Activated CD4-positive, alpha-beta memory T cell treated with anti-CD3 and anti-CD28 coated beads, Interleukin-2, amount 10 ng/mL, durations not matched to agents 7 days and 5 days (primary cell): ENCODE measurements around the gene SRGAP1. TPM values are rescaled to one million over a fixed set of nuclear protein-coding genes. Genes with fewer than 3 reads are reported as not detected.

Experiments
- CTCF ChIA-PET: fragments of 350-600 bp; sonication (Branson Sonifier 250); formaldehyde crosslinking; loops from one replicate; lab custom pipeline; 2021; ENCODE audit warnings: antibody characterized with exemption, inconsistent platforms; lab: Charles Lee
- POLR2A ChIA-PET: fragments of 350-600 bp; sonication (Branson Sonifier 250); formaldehyde crosslinking; loops from one replicate; lab custom pipeline; 2021; ENCODE audit warnings: antibody characterized with exemption; lab: Charles Lee
- DNase-seq: peaks from one replicate; pipeline ENCODE4 v3.0.0-alpha.2; 2020
- H3K27ac Mint-ChIP-seq: one replicate; pipeline ENCODE4 v1.8.0; 2021; ENCODE audit warnings: mild to moderate bottlenecking, mixed read lengths
- H3K27me3 Mint-ChIP-seq: one replicate; pipeline ENCODE4 v1.8.0; 2021; ENCODE audit warnings: mixed read lengths
- H3K36me3 Mint-ChIP-seq: one replicate; pipeline ENCODE4 v1.8.0; 2021; ENCODE audit warnings: low read depth, mixed read lengths
- H3K4me1 Mint-ChIP-seq: one replicate; pipeline ENCODE4 v1.8.0; 2021; ENCODE audit warnings: mixed read lengths
- H3K4me3 Mint-ChIP-seq: one replicate; pipeline ENCODE4 v1.8.0; 2021; ENCODE audit warnings: mild to moderate bottlenecking, mixed read lengths
- H3K9me3 Mint-ChIP-seq: one replicate; pipeline ENCODE4 v1.8.0; 2021; ENCODE audit warnings: mixed read lengths
- total RNA-seq, 2 experiments: library from RNA; stranded (reverse); gene quantifications; one replicate each; pipeline ENCODE4 v1.2.3, GENCODE V29; 2021

The SRGAP1 gene
- total RNA-seq, 2 experiments from 2014 or later: not detected

- POLR2A ChIA-PET: no interaction called here
- no peak overlapping the region for H3K27ac Mint-ChIP-seq
- CTCF ChIA-PET: no interaction called here
Measured at GRCh38 chr12:64177001-64177400, 332.5 kb downstream of the SRGAP1 start.

GRCh38 chr12:64178122-64178521 is 333.6 kb downstream of the SRGAP1 start:
- Mint-ChIP-seq H3K27ac (no peak overlapping the region), H3K9me3 (no peaks in the 10 kb centered on the region), H3K36me3 (no peaks in the 10 kb centered on the region), H3K27me3 (no peaks in the 10 kb centered on the region), H3K4me1 (no peaks in the 10 kb centered on the region), H3K4me3 (no peak overlapping the region)
- ChIA-PET POLR2A (no interaction called here), CTCF (no interaction called here)
- no peak for DNase-seq

More at GRCh38 chr12:64177001-64177400, 332.5 kb downstream of the SRGAP1 start:
- Mint-ChIP-seq H3K4me1 (no peaks in the 10 kb centered on the region), H3K27me3 (no peaks in the 10 kb centered on the region), H3K4me3 (no peak overlapping the region), H3K9me3 (no peaks in the 10 kb centered on the region), H3K36me3 (no peaks in the 10 kb centered on the region)
- no peak for DNase-seq

- H3K27ac Mint-ChIP-seq: no peak overlapping the region
- H3K27me3 Mint-ChIP-seq: no peaks in the 10 kb centered on the region
- CTCF ChIA-PET: no interaction called here
- H3K36me3 Mint-ChIP-seq: no peaks in the 10 kb centered on the region
- POLR2A ChIA-PET: no interaction called here
- H3K4me3 Mint-ChIP-seq: no peak overlapping the region
- H3K4me1 Mint-ChIP-seq: no peaks in the 10 kb centered on the region
- no peak for DNase-seq
- no peaks in the 10 kb centered on the region for H3K9me3 Mint-ChIP-seq
Measured at GRCh38 chr12:64180951-64181350, 336.5 kb downstream of the SRGAP1 start.

GRCh38 chr12:64181430-64182291 is 337.2 kb downstream of the SRGAP1 start:
- Mint-ChIP-seq H3K27me3 (no peaks in the 10 kb centered on the region), H3K27ac (no peak overlapping the region), H3K36me3 (no peaks in the 10 kb centered on the region), H3K4me3 (no peak overlapping the region), H3K9me3 (no peaks in the 10 kb centered on the region), H3K4me1 (no peaks in the 10 kb centered on the region)
- no peak for DNase-seq
- ChIA-PET CTCF (no interaction called here), POLR2A (no interaction called here)

GRCh38 chr12:64184216-64184615 is 339.7 kb downstream of the SRGAP1 start:
- Mint-ChIP-seq H3K36me3 (no peaks in the 10 kb centered on the region), H3K9me3 (no peaks in the 10 kb centered on the region), H3K27me3 (no peaks in the 10 kb centered on the region), H3K27ac (no peak overlapping the region), H3K4me3 (no peak overlapping the region), H3K4me1 (peaks cover 10% of the 10 kb centered on the region)
- CTCF ChIA-PET: no interaction called here
- POLR2A ChIA-PET: no interaction called here
- no peak for DNase-seq

GRCh38 chr12:64186789-64187188 is 342.3 kb downstream of the SRGAP1 start:
- peak; percentile 23 for DNase-seq
- no peak overlapping the region for H3K27ac Mint-ChIP-seq
- POLR2A ChIA-PET: no interaction called here
- no peak overlapping the region for H3K4me3 Mint-ChIP-seq
- H3K9me3 Mint-ChIP-seq: no peaks in the 10 kb centered on the region
- H3K27me3 Mint-ChIP-seq: no peaks in the 10 kb centered on the region
- no peaks in the 10 kb centered on the region for H3K36me3 Mint-ChIP-seq
- peaks cover 10% of the 10 kb centered on the region for H3K4me1 Mint-ChIP-seq
- CTCF ChIA-PET: no interaction called here

GRCh38 chr12:64187370-64187769 is 342.9 kb downstream of the SRGAP1 start:
- Mint-ChIP-seq H3K27me3 (no peaks in the 10 kb centered on the region), H3K27ac (no peak overlapping the region), H3K4me3 (no peak overlapping the region), H3K9me3 (no peaks in the 10 kb centered on the region), H3K4me1 (peaks cover 11% of the 10 kb centered on the region), H3K36me3 (peaks cover 2% of the 10 kb centered on the region)
- CTCF ChIA-PET: no interaction called here
- no peak for DNase-seq
- POLR2A ChIA-PET: no interaction called here

- H3K36me3 Mint-ChIP-seq: peaks cover 6% of the 10 kb centered on the region
- peaks cover 15% of the 10 kb centered on the region for H3K4me1 Mint-ChIP-seq
- no peak for DNase-seq
- POLR2A ChIA-PET: no interaction called here
- H3K4me3 Mint-ChIP-seq: no peak overlapping the region
- no peaks in the 10 kb centered on the region for H3K9me3 Mint-ChIP-seq
- H3K27ac Mint-ChIP-seq: no peak overlapping the region
- H3K27me3 Mint-ChIP-seq: no peaks in the 10 kb centered on the region
- CTCF ChIA-PET: no interaction called here
Measured at GRCh38 chr12:64187794-64188193, 343.3 kb downstream of the SRGAP1 start.

GRCh38 chr12:64189530-64189929 is 345.0 kb downstream of the SRGAP1 start:
- no peak overlapping the region for H3K4me3 Mint-ChIP-seq
- H3K27ac Mint-ChIP-seq: no peak overlapping the region
- H3K36me3 Mint-ChIP-seq: peaks cover 22% of the 10 kb centered on the region
- H3K4me1 Mint-ChIP-seq: peaks cover 28% of the 10 kb centered on the region
- no peaks in the 10 kb centered on the region for H3K27me3 Mint-ChIP-seq
- CTCF ChIA-PET: no interaction called here
- DNase-seq: no peak
- no peaks in the 10 kb centered on the region for H3K9me3 Mint-ChIP-seq
- POLR2A ChIA-PET: no interaction called here

GRCh38 chr12:64190140-64190539 is 345.6 kb downstream of the SRGAP1 start:
- no peaks in the 10 kb centered on the region for H3K9me3 Mint-ChIP-seq
- CTCF ChIA-PET: interaction anchor here (1.2 kb wide), 1 partner anchor 66 kb away, joined by 3 read pairs; no protein-coding TSS in a partner anchor
- POLR2A ChIA-PET: no interaction called here

GRCh38 chr12:64192644-64193444 is 348.3 kb downstream of the SRGAP1 start:
- Mint-ChIP-seq H3K36me3 (peaks cover 28% of the 10 kb centered on the region), H3K27me3 (no peaks in the 10 kb centered on the region), H3K4me3 (no peak overlapping the region), H3K9me3 (no peaks in the 10 kb centered on the region), H3K4me1 (peaks cover 19% of the 10 kb centered on the region), H3K27ac (no peak overlapping the region)
- no peak for DNase-seq
- CTCF ChIA-PET: no interaction called here
- POLR2A ChIA-PET: no interaction called here

More at GRCh38 chr12:64190140-64190539, 345.6 kb downstream of the SRGAP1 start:
- H3K27ac Mint-ChIP-seq: no peak overlapping the region
- H3K4me3 Mint-ChIP-seq: no peak overlapping the region
- DNase-seq: no peak
- H3K27me3 Mint-ChIP-seq: no peaks in the 10 kb centered on the region
- H3K4me1 Mint-ChIP-seq: peaks cover 28% of the 10 kb centered on the region
- peaks cover 27% of the 10 kb centered on the region for H3K36me3 Mint-ChIP-seq

GRCh38 chr12:64193931-64194330 is 349.4 kb downstream of the SRGAP1 start:
- CTCF ChIA-PET: no interaction called here
- no peaks in the 10 kb centered on the region for H3K9me3 Mint-ChIP-seq
- POLR2A ChIA-PET: no interaction called here
- H3K4me1 Mint-ChIP-seq: peaks cover 18% of the 10 kb centered on the region
- H3K4me3 Mint-ChIP-seq: no peak overlapping the region
- no peaks in the 10 kb centered on the region for H3K27me3 Mint-ChIP-seq
- H3K36me3 Mint-ChIP-seq: peaks cover 28% of the 10 kb centered on the region
- no peak overlapping the region for H3K27ac Mint-ChIP-seq
- no peak for DNase-seq

- ChIA-PET CTCF (no interaction called here), POLR2A (no interaction called here)
- no peak for DNase-seq
- no peaks in the 10 kb centered on the region for H3K9me3 Mint-ChIP-seq
- peaks cover 28% of the 10 kb centered on the region for H3K36me3 Mint-ChIP-seq
- H3K4me1 Mint-ChIP-seq: peaks cover 18% of the 10 kb centered on the region
- no peaks in the 10 kb centered on the region for H3K27me3 Mint-ChIP-seq
- H3K4me3 Mint-ChIP-seq: no peak overlapping the region
- H3K27ac Mint-ChIP-seq: no peak overlapping the region
Measured at GRCh38 chr12:64194333-64195149, 350.0 kb downstream of the SRGAP1 start.
